Measurements from ENCODE around the gene SLC6A4. TPM values are rescaled to one million over a fixed set of nuclear protein-coding genes. Genes with fewer than 3 reads are reported as not detected.

The SLC6A4 gene
- total and polyA plus RNA-seq, 10 of the 15 experiments (the other 5 are each of a cell fraction or from before 2014, with no cell fraction given), result 5.3 to 20.6 (median 10.1) TPM

GRCh38 chr17:30222251-30222650 is 13.2 kb downstream of the SLC6A4 start:
- Histone ChIP-seq H3K27ac (ENCODE audit: control insufficient read depth, insufficient read depth) (no peak overlapping the region), H3K4me3 (no peak overlapping the region), H3K27me3 (replicated peaks in 1 of 2; ENCODE audit: control insufficient read depth in 2 of 2, insufficient read depth in 2 of 2, low read length in 1 of 2) (no peaks in the 10 kb centered on the region), H3K4me2 (ENCODE audit: control insufficient read depth, insufficient read depth) (no peak overlapping the region), H3K4me1 (ENCODE audit: control insufficient read depth, insufficient read depth, low read length) (peaks cover 5% of the 10 kb centered on the region; the same call in 1 of the 2 replicates), H3K9me3 (replicated peaks; ENCODE audit: control insufficient read depth, insufficient read depth, low read length) (no peaks in the 10 kb centered on the region), H3K36me3 (ENCODE audit: control insufficient read depth in 2 of 2, insufficient read depth in 2 of 2, low read length in 1 of 2) (no peaks in the 10 kb centered on the region), H4K20me1 (ENCODE audit: control insufficient read depth, insufficient read depth) (no peaks in the 10 kb centered on the region), H3K9ac (ENCODE audit: control insufficient read depth, insufficient read depth, low read length) (no peak overlapping the region), H3K79me2 (ENCODE audit: control insufficient read depth, insufficient read depth, low read length) (no peaks in the 10 kb centered on the region), H2AFZ (ENCODE audit: control insufficient read depth, low read depth, low read length) (no peak overlapping the region)
- ChIA-PET CTCF (interaction anchor here (0.6 to 3.8 kb wide), 3 partner anchors 60 to 114 kb away, joined by 3 to 12 read pairs (median 3); no protein-coding TSS in a partner anchor), RAD21 (ENCODE audit: unreplicated experiment) (no interaction called here), POLR2A (interaction anchor here (1.4 kb wide), 1 partner anchor 9 kb away, joined by 3 read pairs; no protein-coding TSS in a partner anchor), SMC1A (ENCODE audit: uncharacterized antibody, unreplicated experiment) (interaction anchor here (0.8 to 2.6 kb wide), 3 partner anchors 9 to 117 kb away, joined by 3 to 9 read pairs (median 6); no protein-coding TSS in a partner anchor)
- TF ChIP-seq EZH2 (IDR thresholded peaks at IDR 0.05; ENCODE audit: borderline replicate concordance, control insufficient read depth, low read depth, low read length) (no peak), SMAD1 (IDR thresholded peaks at IDR 0.05; ENCODE audit: low read depth, partially characterized antibody) (no peak), KDM1A (IDR thresholded peaks at IDR 0.05; ENCODE audit: borderline replicate concordance) (no peak), STAT1 (conservative IDR thresholded peaks at IDR 0.05) (no peak)
- FAIRE-seq (no peak), ATAC-seq (no peak), DNase-seq (ENCODE audit: low read depth, low spot score) (no peak)
- BruUV-seq (replicated peaks), result no TSS peak
- intact Hi-C loops (cut with micrococcal nuclease; ENCODE audit: unreplicated experiment), result no loop called here
- WGBS (ENCODE audit: insufficient coverage, insufficient replicate concordance, low lambda C conversion rate, missing lambda C conversion rate), result 53% methylated on average over 4 of the region's 4 CpGs
- in situ Hi-C loops (cut with MboI), result no loop called here

- H3K9ac ChIP-seq (ENCODE audit: control insufficient read depth, insufficient read depth, low read length), result no peak overlapping the region
- DNase-seq (ENCODE audit: low read depth, low spot score) (no peak), ATAC-seq (no peak), FAIRE-seq (no peak)
- no peak overlapping the region for H3K27ac ChIP-seq (ENCODE audit: control insufficient read depth, insufficient read depth)
- in situ Hi-C loops (cut with MboI) (no loop called here), intact Hi-C loops (cut with micrococcal nuclease; ENCODE audit: unreplicated experiment) (no loop called here)
- H3K27me3 ChIP-seq (replicated peaks in 1 of 2; ENCODE audit: control insufficient read depth in 2 of 2, insufficient read depth in 2 of 2, low read length in 1 of 2), result no peaks in the 10 kb centered on the region
- peaks cover 5% of the 10 kb centered on the region; the same call in 1 of the 2 replicates for H3K4me1 ChIP-seq (ENCODE audit: control insufficient read depth, insufficient read depth, low read length)
- H4K20me1 ChIP-seq (ENCODE audit: control insufficient read depth, insufficient read depth), result no peaks in the 10 kb centered on the region
- H3K9me3 ChIP-seq (replicated peaks; ENCODE audit: control insufficient read depth, insufficient read depth, low read length), result no peaks in the 10 kb centered on the region
- H2AFZ ChIP-seq (ENCODE audit: control insufficient read depth, low read depth, low read length), result no peak overlapping the region
- BruUV-seq (replicated peaks), result no TSS peak
- ChIA-PET POLR2A (no interaction called here), RAD21 (ENCODE audit: unreplicated experiment) (no interaction called here), SMC1A (ENCODE audit: uncharacterized antibody, unreplicated experiment) (interaction anchor here (0.6 to 1.7 kb wide), 2 partner anchors 113 to 116 kb away, joined by 3 to 6 read pairs; partner anchors contain the start of gene TMIGD1), CTCF (interaction anchor here (3.8 kb wide), 1 partner anchor 115 kb away, joined by 12 read pairs; no protein-coding TSS in a partner anchor)
- H3K4me2 ChIP-seq (ENCODE audit: control insufficient read depth, insufficient read depth), result no peak overlapping the region
- 60% methylated on average over 5 of the region's 10 CpGs for WGBS (ENCODE audit: insufficient coverage, insufficient replicate concordance, low lambda C conversion rate, missing lambda C conversion rate)
- no peak overlapping the region for H3K4me3 ChIP-seq
- no peaks in the 10 kb centered on the region for H3K79me2 ChIP-seq (ENCODE audit: control insufficient read depth, insufficient read depth, low read length)
- no peaks in the 10 kb centered on the region for H3K36me3 ChIP-seq (ENCODE audit: control insufficient read depth in 2 of 2, insufficient read depth in 2 of 2, low read length in 1 of 2)
- TF ChIP-seq GATAD2B (conservative IDR thresholded peaks at IDR 0.05; ENCODE audit: low read depth) (no peak), DPF2 (IDR thresholded peaks at IDR 0.05) (no peak), PAX8 (IDR thresholded peaks at IDR 0.05) (no peak), BHLHE40 (IDR thresholded peaks at IDR 0.05; ENCODE audit: borderline replicate concordance in 1 of 2, low read depth in 2 of 2, low read length in 1 of 2) (no peak), TCF7 (IDR thresholded peaks at IDR 0.05; ENCODE audit: borderline replicate concordance) (no peak), ETV6 (conservative IDR thresholded peaks at IDR 0.05 in 1 of 2, IDR thresholded peaks at IDR 0.05 in 1 of 2; ENCODE audit: borderline replicate concordance in 1 of 2, low read depth in 1 of 2) (no peak), STAT1 (conservative IDR thresholded peaks at IDR 0.05) (no peak), YY1 (IDR thresholded peaks at IDR 0.05; ENCODE audit: low read depth, low read length) (no peak), SMC3 (IDR thresholded peaks at IDR 0.05; ENCODE audit: borderline replicate concordance, low read length) (no peak), ZBTB4 (CRISPR knock-in tag; IDR thresholded peaks at IDR 0.05) (no peak), POLR2A (IDR thresholded peaks at IDR 0.05; ENCODE audit: low read depth, low read length) (no peak), FOS (IDR thresholded peaks at IDR 0.05; ENCODE audit: borderline replicate concordance, extremely low read depth, insufficient read length) (no peak)
Measured at GRCh38 chr17:30221346-30221745, 14.2 kb downstream of the SLC6A4 start.
